Liver (tissue), 3 donors: ENCODE data around the gene DNAH5.

Experiments used
- ATF3 ChIP-seq: IDR thresholded peaks from 2 replicates; pipeline ENCODE4 v1.6.1; 2016; ENCODE audit warnings: antibody characterized with exemption
- CTCF ChIP-seq: fragments of 150-350 bp; IDR thresholded peaks from 2 replicates; pipeline ENCODE4 v1.5.1; 2017; ENCODE audit warnings: improper control_type of control experiment, low read depth, low read length; ENCODE audit not compliant: missing input control
- EGR1 ChIP-seq, 2 donors: IDR thresholded peaks; 2 replicates each; pipeline ENCODE4 v1.6.1; 2016 to 2018; ENCODE audit warnings: antibody characterized with exemption in 2 of 2, low read depth in 2 of 2
- YY1 ChIP-seq: IDR thresholded peaks from 2 replicates; pipeline ENCODE4 v1.6.1; 2016; ENCODE audit warnings: antibody characterized with exemption, mild to moderate bottlenecking
- donor health status: healthy.
- donor health status: healthy.

GRCh38 chr5:13731121-13731628, 213.3 kb downstream of the DNAH5 start:
- no peak for TF ChIP-seq YY1
- no peak for TF ChIP-seq CTCF
- no peak for TF ChIP-seq EGR1 (IDR thresholded peaks at IDR 0.05; ENCODE audit: low read depth in 2 of 2)
- TF ChIP-seq ATF3, result no peak
